H9 (cell line): ENCODE results near the gene GRM3. TPM values are rescaled to one million over a fixed set of nuclear protein-coding genes. Genes with fewer than 3 reads are reported as not detected.

ENCODE experiments used
- DNase-seq: peaks from one replicate; pipeline ENCODE4 v3.0.0-alpha.2; 2017
- H2AFZ ChIP-seq: one replicate; pipeline ENCODE4 v1.6.1; 2013; ENCODE audit warnings: mild to moderate bottlenecking, low read length, control low read depth, moderate library complexity
- H2AK5ac ChIP-seq: 2 replicates; pipeline ENCODE4 v1.6.1; 2013; ENCODE audit warnings: low read length, control low read depth, mixed read lengths; ENCODE audit not compliant: insufficient read length
- H2BK120ac ChIP-seq: one replicate; pipeline ENCODE4 v1.6.1; 2013; ENCODE audit warnings: low read depth, mild to moderate bottlenecking, low read length, control low read depth, inconsistent platforms; ENCODE audit not compliant: poor library complexity, severe bottlenecking
- H2BK12ac ChIP-seq: 2 replicates; pipeline ENCODE4 v1.6.1; 2013; ENCODE audit warnings: low read length, control low read depth, mixed read lengths, low read depth; ENCODE audit not compliant: insufficient read length
- H2BK15ac ChIP-seq: 2 replicates; pipeline ENCODE4 v1.6.1; 2013; ENCODE audit warnings: low read depth, low read length, control low read depth
- H2BK20ac ChIP-seq: one replicate; pipeline ENCODE4 v1.6.1; 2013; ENCODE audit warnings: low read depth, mild to moderate bottlenecking, low read length, control low read depth, inconsistent platforms; ENCODE audit not compliant: poor library complexity, severe bottlenecking
- H2BK5ac ChIP-seq: 2 replicates; pipeline ENCODE4 v1.6.1; 2013; ENCODE audit warnings: low read length, control low read depth, mixed read lengths; ENCODE audit not compliant: insufficient read length
- H3K14ac ChIP-seq: 2 replicates; pipeline ENCODE4 v1.6.1; 2013; ENCODE audit warnings: low read length, control low read depth; ENCODE audit not compliant: insufficient read depth
- H3K18ac ChIP-seq: 2 replicates; pipeline ENCODE4 v1.6.1; 2013; ENCODE audit warnings: low read depth, mild to moderate bottlenecking, mixed read lengths, low read length, control low read depth; ENCODE audit not compliant: insufficient read length
- H3K23ac ChIP-seq: 2 replicates; pipeline ENCODE4 v1.6.1; 2013; ENCODE audit warnings: low read length, control low read depth, mixed read lengths, low read depth; ENCODE audit not compliant: insufficient read length
- H3K23me2 ChIP-seq: 2 replicates; pipeline ENCODE4 v1.6.1; 2013; ENCODE audit warnings: low read depth, mild to moderate bottlenecking, mixed read lengths, low read length, control low read depth; ENCODE audit not compliant: insufficient read length, poor library complexity, severe bottlenecking
- H3K27ac ChIP-seq: 2 replicates; pipeline ENCODE4 v1.5.1; 2013; ENCODE audit warnings: low read length, control low read depth, mixed read lengths, low read depth; ENCODE audit not compliant: insufficient read length
- H3K27me3 ChIP-seq: 2 replicates; pipeline ENCODE4 v1.6.1; 2013; ENCODE audit warnings: low read length, control low read depth, inconsistent platforms; ENCODE audit not compliant: insufficient read depth
- H3K4ac ChIP-seq: 2 replicates; pipeline ENCODE4 v1.6.1; 2013; ENCODE audit warnings: low read depth, mild to moderate bottlenecking, control low read depth, inconsistent platforms, low read length, moderate library complexity
- H3K4me1 ChIP-seq: 2 replicates; pipeline ENCODE4 v1.6.1; 2013; ENCODE audit warnings: low read length, control low read depth, inconsistent platforms; ENCODE audit not compliant: insufficient read depth
- H3K4me2 ChIP-seq: 2 replicates; pipeline ENCODE4 v1.6.1; 2013; ENCODE audit warnings: low read length, control low read depth, mixed read lengths; ENCODE audit not compliant: insufficient read length, insufficient read depth
- H3K56ac ChIP-seq: 2 replicates; pipeline ENCODE4 v1.6.1; 2013; ENCODE audit warnings: low read depth, mild to moderate bottlenecking, mixed read lengths, low read length, control low read depth; ENCODE audit not compliant: insufficient read length
- H3K79me1 ChIP-seq: 2 replicates; pipeline ENCODE4 v1.6.1; 2013; ENCODE audit warnings: low read depth, mild to moderate bottlenecking, moderate library complexity, low read length, control low read depth, inconsistent platforms; ENCODE audit not compliant: insufficient read depth, poor library complexity, severe bottlenecking
- H3K79me2 ChIP-seq: 2 replicates; pipeline ENCODE4 v1.6.1; 2013; ENCODE audit warnings: low read length, control low read depth, inconsistent platforms; ENCODE audit not compliant: insufficient read depth
- H3K9ac ChIP-seq: 2 replicates; pipeline ENCODE4 v1.6.1; 2013; ENCODE audit warnings: low read length, control low read depth, mixed read lengths; ENCODE audit not compliant: insufficient read length; ENCODE audit errors: extremely low read depth
- H3K9me3 ChIP-seq: one replicate; pipeline ENCODE4 v1.6.1; 2013; ENCODE audit warnings: low read depth, low read length, inconsistent platforms; ENCODE audit not compliant: control insufficient read depth
- H3T11ph ChIP-seq: one replicate; pipeline ENCODE4 v1.6.1; 2013; ENCODE audit warnings: mild to moderate bottlenecking, low read length, control low read depth, inconsistent platforms
- H4K20me1 ChIP-seq: one replicate; pipeline ENCODE4 v1.6.1; 2013; ENCODE audit not compliant: control insufficient read depth, insufficient read length, insufficient read depth
- H4K5ac ChIP-seq: 2 replicates; pipeline ENCODE4 v1.6.1; 2013; ENCODE audit warnings: low read depth, mild to moderate bottlenecking, mixed read lengths, low read length, control low read depth; ENCODE audit not compliant: insufficient read length
- H4K8ac ChIP-seq: replicated peaks from 2 replicates; pipeline ENCODE4 v1.6.1; 2013; ENCODE audit warnings: low read length, control low read depth, mixed read lengths, low read depth; ENCODE audit not compliant: insufficient read length
- H4K91ac ChIP-seq: 2 replicates; pipeline ENCODE4 v1.6.1; 2013; ENCODE audit warnings: low read depth, mild to moderate bottlenecking, moderate library complexity, mixed read lengths, low read length, control low read depth; ENCODE audit not compliant: insufficient read length
- H3K27ac Mint-ChIP-seq, 3 experiments: 2 replicates in 2 of 3; 3 replicates in 1 of 3; pipeline ENCODE4 v1.8.0; 2020 to 2021; ENCODE audit warnings: mixed read lengths in 3 of 3, mild to moderate bottlenecking in 1 of 3, moderate library complexity in 1 of 3
- H3K27me3 Mint-ChIP-seq: 2 replicates; pipeline ENCODE4 v1.8.0; 2021; ENCODE audit warnings: low read depth, mild to moderate bottlenecking, moderate library complexity, mixed read lengths
- H3K36me3 Mint-ChIP-seq, 3 experiments: 2 replicates in 2 of 3; 3 replicates in 1 of 3; pipeline ENCODE4 v1.8.0; 2020 to 2021; ENCODE audit warnings: low read depth in 3 of 3, mixed read lengths in 3 of 3; ENCODE audit not compliant: insufficient read depth in 1 of 3
- H3K4me1 Mint-ChIP-seq, 2 experiments: 2 replicates each; pipeline ENCODE4 v1.8.0; 2020; ENCODE audit warnings: mixed read lengths in 2 of 2
- H3K4me3 Mint-ChIP-seq, 2 experiments: 2 replicates in 1 of 2; 3 replicates in 1 of 2; pipeline ENCODE4 v1.8.0; 2020 to 2021; ENCODE audit warnings: mild to moderate bottlenecking in 2 of 2, mixed read lengths in 2 of 2, moderate library complexity in 1 of 2
- H3K9me3 Mint-ChIP-seq, 2 experiments: 2 replicates in 1 of 2; 3 replicates in 1 of 2; pipeline ENCODE4 v1.8.0; 2020; ENCODE audit warnings: mild to moderate bottlenecking in 2 of 2, mixed read lengths in 2 of 2, moderate library complexity in 1 of 2
- CTCF ChIP-seq: fragments of 200-600 bp; sonication (generic); conservative IDR thresholded peaks from 3 replicates; pipeline ENCODE4 v1.8.0; 2021; ENCODE audit warnings: antibody characterized with exemption, mild to moderate bottlenecking
- WGBS: extraction: QIAGEN DNeasy Blood & Tissue Kit; methylation state at CpG from one replicate; pipeline ENCODE4 v1.1.7; 2013; ENCODE audit warnings: missing lambda C conversion rate, low lambda C conversion rate, mixed read lengths; ENCODE audit not compliant: insufficient read length; ENCODE audit errors: extremely low coverage; 5-methylcytosine and 5-hydroxymethylcytosine counted together
- total RNA-seq: library from RNA; stranded (reverse); gene quantifications from 2 replicates; pipeline ENCODE4 v1.2.1, GENCODE V29; 2021

GRM3 gene
- total RNA-seq, 1 experiment from 2014 or later = 0.15 TPM

- H2BK20ac ChIP-seq = no peak overlapping the region
- H3K9me3 ChIP-seq = no peaks in the 10 kb centered on the region
- no peak overlapping the region for H3K18ac ChIP-seq
- Mint-ChIP-seq H3K27ac (no peak overlapping the region), H3K9me3 (no peaks in the 10 kb centered on the region), H3K4me1 (no peaks in the 10 kb centered on the region), H3K4me3 (no peak overlapping the region), H3K27me3 (no peaks in the 10 kb centered on the region), H3K36me3 (no peaks in the 10 kb centered on the region)
- no peaks in the 10 kb centered on the region for H4K20me1 ChIP-seq
- H3K4ac ChIP-seq = no peak overlapping the region
- no peak for DNase-seq
- no peak overlapping the region for H2BK12ac ChIP-seq
- H3K79me2 ChIP-seq = no peaks in the 10 kb centered on the region
- no peak overlapping the region for H2BK120ac ChIP-seq
- no peak overlapping the region for H2BK15ac ChIP-seq
- H3K27me3 ChIP-seq = no peaks in the 10 kb centered on the region
- H3K23ac ChIP-seq = no peak overlapping the region
- H2AK5ac ChIP-seq = no peak overlapping the region
- H3K4me2 ChIP-seq = no peak overlapping the region
- H3K14ac ChIP-seq = no peak overlapping the region
- H3K4me1 ChIP-seq = no peaks in the 10 kb centered on the region
- no peak overlapping the region for H2BK5ac ChIP-seq
- H4K5ac ChIP-seq = no peak overlapping the region
- H4K91ac ChIP-seq = no peak overlapping the region
- no peaks in the 10 kb centered on the region for H3K23me2 ChIP-seq
- no peaks in the 10 kb centered on the region for H3K79me1 ChIP-seq
- no peak overlapping the region for H4K8ac ChIP-seq
- no CpG with 5 or more reads among the region's 2 CpGs for WGBS
- H3K9ac ChIP-seq = no peak overlapping the region
- H3T11ph ChIP-seq = no peak overlapping the region
- no peak overlapping the region for H3K27ac ChIP-seq
- no peak overlapping the region for H3K56ac ChIP-seq
- H2AFZ ChIP-seq = no peak overlapping the region
- no peak for TF ChIP-seq CTCF
Measured at GRCh38 chr7:86692755-86693154, 49.0 kb downstream of the GRM3 start.
